ENCODE measurements around the gene RIC1.
"Not testable (repeated sequence)": the region's sequence is repeated elsewhere in the genome, so short reads cannot be mapped to it uniquely, and the experiment has no call there.

Gene RIC1

DNA sequence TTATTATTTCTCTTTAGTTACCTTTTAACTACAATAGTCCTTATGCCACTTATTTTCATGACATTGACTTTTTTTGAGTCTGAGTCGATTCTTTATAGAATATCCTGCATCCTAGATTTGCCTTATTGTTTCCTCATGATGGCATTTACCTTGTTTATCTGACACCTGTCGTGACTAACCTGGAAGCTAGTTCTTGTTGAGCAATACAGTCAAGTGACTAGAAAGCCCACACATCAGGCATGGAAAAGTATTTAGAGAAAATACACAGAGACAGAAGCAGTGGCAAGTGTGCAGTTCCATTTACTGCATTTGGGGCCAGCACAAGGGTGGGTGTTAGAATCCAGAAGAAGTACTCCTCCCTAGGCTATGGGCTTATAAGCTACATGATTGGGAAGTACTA lies 106.2 kb downstream of the RIC1 start:
- no peak for DNase-seq

DNA sequence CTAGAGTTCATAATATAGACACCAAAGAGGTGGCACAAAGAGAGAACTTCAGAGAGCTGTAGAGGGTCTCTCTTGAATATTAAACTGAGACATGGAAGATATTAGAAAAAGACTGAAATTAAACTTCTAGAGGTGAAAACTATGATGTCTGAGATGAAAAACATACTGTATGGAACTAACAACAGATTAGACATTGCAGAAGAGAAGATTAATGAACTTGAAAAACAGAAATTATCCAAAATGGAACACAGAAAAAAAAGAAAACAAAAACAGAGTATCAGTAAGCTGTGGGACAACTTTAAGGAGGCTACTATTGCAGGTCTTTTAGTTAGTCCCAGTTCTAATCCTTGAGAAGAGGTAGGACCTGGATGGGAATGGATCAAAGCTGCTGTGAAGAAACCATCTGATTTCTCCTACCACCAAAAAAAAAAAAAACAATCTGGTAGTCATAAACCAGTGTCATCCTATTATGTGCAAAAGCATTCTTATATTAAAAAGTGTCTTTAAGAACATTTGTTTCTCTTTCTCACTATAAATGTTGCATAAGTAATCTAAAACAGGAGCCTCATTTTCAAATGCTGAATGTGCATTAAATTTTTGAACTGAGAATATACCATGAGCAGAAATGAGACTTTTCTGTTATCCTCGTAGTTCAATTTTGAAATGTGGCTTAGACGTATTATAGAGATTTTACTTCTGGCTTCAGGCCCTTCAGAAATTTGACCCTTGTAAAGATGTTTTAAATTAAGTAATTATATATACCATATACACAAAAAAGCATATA lies 107.8 kb downstream of the RIC1 start:
- DNase-seq = no peak

DNA sequence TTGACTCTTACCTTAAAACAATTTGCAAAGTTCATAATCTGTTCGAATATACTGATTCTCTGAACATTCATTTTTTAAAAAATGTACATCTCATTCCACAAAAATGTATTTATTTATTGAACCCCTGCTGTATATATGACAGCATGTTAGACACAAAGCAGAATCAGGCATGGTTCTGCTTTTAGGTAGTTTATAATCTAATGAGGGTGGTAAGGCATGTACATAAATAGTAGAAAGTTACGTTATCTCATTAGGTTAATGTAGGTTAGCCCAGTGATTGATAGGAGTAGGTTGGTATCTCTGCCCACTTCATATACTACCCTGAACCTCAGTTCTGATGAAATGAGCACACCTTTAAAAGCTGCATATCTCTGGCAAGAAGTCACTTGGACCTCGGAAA lies 114.2 kb downstream of the RIC1 start:
- DNase-seq = no peak

DNA sequence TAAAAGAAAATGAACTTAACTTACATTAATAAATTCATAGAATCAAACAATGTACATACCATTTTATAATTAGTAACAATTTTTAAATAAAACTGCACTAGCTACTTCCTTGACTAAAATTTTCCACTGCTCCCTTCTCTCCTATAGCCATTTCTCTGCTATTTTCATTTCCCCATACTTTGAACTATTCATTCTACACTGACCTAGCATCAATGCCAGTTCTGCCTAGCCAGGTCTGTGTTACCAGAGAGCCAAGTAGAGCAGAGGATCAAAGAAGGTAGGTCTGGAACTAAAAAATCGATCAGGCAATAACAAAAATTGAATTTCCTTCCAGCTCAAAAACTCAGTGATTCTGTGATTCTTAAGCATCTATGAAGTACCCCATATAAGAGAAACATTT lies 119.5 kb downstream of the RIC1 start:
- DNase-seq = no peak

DNA sequence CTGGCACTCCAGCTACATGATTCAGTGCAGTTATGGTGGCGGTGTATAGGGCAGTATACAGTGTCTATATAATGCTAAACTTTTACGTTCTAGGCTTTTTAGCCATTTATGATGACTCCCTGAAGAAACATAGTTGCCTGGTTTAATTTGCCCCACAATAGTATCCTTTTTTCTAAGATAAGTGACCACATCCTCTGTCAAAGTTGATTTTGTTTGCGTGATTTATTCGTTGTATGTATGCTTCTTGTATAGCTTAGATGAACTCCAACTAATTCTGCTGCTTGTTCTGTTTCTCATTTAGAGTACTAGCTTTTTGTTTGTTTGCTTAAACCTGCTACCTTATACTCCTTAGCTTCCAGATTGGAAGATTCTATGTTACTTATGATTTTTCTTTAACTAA lies 120.4 kb downstream of the RIC1 start:
- no peak for DNase-seq

DNA sequence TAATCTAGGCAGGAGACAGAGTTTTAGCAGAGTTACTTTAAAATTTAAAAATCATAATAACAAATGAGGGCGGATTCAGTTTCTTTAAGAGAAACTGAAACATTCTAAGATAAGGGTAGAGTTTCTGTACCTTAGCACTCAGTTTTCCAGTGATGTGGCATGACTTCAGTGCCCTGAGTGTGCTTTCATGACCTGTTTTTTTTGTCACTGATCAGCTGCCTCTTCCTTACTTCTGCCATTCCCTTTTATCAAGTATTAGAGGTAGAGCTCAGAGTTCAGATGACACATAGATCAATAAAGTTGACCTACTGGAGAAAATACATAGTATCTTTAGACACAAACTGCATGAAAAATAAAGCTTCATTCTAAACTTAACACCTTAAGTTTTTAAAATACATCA lies 121.7 kb downstream of the RIC1 start:
- no peak for DNase-seq

DNA sequence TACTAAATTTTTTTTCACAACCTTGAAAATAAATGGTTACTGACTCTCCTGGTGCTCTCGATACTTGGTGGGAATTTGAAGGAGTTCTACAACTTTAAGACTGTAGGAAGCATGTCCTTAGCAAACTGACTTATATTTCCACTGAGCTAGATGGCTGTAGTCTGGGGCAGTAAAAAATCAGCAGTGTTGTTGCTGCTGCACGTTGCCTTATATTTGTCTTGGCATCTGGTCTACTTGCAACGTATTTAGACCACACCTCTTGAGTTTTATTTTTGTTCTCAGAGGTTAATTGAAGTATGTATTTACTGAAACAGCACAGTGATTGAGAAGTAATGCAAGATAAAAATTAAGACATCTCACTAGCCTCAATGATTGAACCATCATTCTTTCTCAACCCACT lies 127.7 kb downstream of the RIC1 start:
- no peak for DNase-seq

DNA sequence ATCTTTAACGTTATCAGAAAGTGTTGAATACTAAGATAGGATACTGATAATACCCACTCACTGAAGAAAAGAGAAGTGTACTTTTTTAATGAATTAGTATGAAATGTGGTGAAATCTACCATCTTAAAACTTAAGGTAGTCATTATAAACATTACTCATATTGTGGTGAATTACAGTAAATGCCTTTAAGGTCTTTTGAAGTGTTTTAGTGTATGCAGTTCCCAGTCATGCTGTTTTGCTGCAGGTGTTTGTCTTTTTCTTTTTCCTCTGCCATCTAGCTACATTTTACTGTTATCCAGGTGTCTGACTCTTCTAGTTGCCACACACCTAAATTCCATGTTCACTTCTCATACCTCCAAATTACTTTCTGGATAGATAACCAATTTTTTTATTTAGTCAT lies 131.4 kb downstream of the RIC1 start:
- DNase-seq = no peak

DNA sequence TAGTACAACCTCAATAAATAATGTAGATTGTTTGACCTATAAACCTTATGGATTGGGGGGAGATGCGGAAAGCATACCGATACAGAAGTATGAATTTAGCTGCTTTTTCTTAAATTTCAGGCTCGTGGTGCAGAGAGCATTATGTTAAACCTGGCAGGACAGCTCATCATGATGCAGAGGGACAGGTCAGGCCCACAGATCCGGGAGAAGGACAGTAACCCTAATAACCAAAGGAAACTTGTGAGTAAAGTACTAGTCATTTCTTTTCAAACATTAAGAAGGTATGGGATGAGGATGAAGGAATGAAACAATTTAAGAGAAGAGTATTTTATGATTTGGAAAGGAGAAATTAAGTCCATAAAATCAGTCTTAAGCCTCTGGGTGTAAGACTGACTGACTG lies 133.5 kb downstream of the RIC1 start:
- no peak for DNase-seq

DNA sequence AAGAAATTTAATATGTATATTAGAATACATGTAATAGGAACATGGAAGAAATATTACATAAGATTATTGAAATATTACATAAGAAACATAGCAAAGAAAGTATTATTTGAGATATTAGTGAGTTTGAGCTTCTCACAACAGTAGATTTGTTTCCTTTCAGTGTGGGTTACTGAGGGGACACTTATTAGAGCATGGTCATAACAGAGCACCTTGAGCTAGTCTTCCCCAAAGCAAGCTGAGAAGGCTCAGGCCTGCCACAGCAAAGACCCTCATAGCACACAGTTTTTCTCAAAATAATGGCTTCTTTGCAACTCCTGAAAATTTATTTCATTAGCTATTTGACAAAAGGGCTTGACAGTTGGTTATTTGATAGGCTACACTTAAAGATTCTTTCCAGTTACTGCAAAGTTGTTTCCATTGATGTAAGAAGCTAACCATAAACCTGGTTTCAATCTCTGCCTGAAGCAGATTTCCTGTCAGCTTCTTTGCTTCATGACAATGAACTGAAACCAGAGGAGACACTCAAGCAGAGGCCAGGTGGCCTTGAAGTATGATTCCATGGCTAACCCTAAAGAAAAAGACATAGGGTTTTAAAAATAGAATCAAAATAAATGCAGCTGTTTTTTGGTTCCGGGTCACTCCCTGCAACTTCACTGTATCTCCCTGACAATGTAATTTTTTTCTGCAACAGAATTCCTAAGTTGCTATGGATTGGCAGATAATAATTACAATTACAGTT lies 135.4 kb downstream of the RIC1 start:
- DNase-seq = no peak

DNA sequence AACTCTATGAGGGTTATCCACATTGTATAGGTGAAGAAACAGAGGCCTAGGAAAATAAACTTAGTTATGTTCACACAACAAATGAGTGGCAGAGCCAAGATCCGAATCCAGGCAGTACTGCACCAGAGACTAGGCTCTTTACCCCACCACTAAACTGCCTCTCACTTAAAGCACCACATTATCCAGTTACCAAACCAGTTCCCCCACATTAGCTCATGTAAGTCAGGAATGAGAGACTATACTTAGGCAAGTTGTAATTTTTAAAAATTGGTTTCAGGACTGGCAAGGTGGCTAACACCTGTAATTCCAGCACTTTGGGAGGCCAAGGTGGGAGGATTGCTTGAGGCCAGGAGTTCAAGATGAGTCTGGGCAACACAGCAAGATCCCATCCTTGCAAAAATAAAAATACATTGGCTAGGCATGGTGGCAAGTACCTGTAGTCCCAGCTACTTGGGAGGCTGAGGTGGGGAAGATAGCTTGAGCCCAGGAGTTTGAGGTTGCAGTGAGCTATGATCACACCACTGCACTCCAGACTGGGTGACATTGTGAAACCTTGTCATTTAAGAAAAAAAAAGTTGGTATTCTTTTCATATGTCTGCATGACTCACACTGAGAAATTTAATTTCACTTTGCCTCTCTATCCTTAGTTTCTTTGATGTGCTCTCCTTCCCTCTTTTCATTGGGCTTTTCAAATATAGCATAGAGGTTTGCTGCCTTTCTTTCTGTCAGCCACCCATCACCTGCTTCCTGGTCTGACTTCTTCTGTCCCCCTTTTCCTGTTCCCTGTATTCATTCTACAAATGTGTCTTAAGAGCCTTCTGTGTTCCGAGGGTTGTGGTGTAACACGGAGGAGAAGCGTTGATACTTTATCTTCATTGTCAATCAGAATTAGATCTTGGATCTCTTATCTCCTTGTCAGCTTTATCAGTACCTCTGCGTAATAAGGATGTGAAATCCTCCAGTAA lies 139.3 kb downstream of the RIC1 start:
- no peak for DNase-seq

DNA sequence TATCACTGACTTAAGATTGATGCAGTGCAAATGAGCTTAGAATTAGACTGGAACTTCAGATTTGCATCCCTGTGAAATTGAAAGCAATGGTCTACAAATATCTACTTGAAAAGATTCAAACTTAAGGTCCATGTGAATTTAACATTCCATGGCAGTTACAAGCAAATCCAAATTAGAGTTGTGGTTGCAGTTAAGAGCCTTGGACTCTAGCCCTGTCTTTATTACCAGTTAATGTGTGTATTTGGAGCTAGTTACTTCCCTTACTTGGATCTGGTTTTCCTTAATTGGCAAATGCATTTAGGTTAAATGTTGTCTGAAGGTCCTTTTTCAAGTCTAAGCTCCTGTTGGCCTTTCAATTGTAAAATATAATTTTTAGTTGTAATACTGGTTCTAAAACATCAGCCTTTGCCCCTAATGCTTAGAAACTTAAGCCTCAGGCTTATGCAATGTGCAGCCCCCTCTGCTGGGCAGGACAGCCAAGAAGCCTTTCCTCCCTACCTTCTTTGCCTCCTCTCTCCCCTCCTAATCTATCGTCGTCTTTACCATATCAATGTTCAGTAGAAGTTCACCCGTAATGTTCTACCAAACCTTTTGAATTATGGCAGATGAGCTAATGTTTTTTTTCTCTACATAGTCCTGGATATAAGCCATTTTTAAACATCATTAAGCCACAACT lies 144.6 kb downstream of the RIC1 start:
- DNase-seq = no peak

DNA sequence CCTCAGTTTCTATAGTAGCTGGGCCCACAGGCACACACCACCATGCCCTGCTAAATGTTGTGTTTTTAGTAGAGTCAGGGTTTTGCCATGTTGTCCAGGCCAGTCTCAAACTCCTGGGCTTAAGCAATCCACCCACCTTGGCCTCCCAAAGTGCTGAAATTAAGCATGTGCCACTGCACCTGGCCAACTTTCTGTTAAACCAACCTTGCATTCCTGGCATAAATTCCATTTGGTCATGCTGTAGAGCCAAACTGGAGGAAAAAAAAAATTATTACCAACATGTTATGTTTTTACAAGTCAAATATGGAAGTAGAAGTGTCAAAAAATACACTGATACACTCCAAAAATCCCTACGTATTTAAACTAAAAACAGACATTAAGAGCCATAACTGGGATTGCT lies 149.9 kb downstream of the RIC1 start:
- no peak for DNase-seq

DNA sequence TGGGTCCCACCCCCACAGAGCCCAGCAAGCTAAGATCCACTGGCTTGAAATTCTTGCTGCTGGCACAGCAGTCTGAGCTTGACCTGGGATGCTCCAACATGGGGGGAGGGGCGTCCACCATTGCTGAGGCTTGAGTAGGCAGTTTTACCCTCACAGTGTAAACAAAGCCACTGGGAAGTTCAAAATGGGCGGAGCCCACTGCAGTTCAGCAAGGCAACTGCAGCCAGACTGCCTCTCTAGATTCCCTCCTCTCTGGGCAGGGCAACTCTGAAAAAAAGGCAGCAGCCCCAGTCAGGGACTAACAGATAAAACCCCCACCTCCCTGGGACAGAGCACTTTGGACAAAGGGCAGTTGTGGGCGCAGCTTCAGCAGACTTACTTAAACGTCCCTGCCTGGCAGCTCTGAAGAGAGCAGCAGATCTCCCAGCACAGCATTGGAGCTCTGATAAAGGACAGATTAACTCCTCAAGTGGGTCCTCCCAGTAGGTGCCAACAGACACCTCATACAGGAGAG lies 150.9 kb downstream of the RIC1 start:
- DNase-seq = not testable (repeated sequence)

DNA sequence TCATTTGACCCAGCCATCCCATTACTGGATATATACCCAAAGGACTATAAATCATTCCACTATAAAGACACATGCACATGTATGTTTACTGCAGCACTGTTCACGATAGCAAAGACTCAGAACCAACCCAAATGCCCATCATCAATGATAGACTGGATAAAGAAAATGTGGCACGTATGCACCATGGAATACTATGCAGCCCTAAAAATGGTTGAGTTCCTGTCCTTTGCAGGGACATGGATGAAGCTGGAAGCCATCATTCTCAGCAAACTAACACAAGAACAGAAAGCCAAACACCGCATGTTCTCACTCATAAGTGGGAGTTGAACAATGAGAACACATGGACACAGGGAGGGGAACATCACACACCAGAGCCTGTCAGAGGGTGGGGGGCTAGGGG lies 154.5 kb downstream of the RIC1 start:
- not testable (repeated sequence) for DNase-seq

DNA sequence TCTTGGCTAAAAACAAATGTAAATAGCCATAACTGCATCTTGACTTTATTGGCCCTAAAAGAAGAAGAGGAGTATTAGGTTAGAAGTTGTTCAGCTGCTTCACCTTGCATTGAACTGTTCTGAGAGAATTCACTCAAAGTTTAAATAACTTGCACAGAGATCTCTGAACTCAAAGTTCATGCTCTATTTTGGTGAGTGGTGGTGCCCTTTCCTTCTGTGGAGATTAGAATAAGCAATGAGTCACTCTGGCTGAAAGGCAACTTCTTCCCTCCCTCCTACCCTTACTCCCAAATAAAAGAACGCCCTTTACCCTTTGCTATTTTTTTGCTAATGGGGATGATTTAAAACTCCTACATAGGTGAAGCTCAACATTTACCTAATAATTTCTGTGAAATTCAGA lies 155.1 kb downstream of the RIC1 start:
- DNase-seq = no peak

DNA sequence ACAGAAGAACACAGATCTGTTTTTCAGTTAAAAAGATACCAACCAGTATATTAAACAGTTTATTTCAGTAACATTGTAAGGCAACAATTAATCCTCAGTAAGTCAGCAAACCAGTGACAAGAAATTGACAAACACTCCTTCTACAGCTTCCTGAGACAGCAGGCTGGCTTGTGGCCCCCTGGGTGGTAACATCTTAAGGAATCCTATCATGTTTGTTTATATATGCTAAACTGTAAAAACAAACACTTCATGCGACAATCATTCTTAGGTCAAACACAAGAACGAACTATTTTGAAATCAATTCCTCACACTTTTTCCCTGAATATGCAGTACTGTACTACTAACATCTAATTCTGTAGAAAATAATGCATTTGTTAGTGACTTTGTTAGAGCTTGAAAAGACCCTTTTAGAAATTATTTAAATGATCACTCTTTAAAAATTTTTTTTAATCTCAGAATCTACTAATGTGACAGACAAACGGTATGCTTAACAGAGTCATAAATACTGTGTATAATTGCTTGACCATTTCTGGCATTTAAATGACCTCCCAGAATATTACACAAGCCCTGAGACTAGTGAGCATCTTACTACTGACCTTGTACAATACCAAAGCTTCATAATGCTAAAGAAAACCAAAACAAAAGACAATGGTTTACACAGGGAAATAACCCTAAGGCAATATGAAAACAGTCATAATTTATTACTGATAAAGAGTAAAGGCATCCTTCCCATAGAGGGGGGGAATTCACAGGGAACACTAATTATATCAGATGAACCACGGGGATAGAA lies 155.8 kb downstream of the RIC1 start:
- DNase-seq = no peak

DNA sequence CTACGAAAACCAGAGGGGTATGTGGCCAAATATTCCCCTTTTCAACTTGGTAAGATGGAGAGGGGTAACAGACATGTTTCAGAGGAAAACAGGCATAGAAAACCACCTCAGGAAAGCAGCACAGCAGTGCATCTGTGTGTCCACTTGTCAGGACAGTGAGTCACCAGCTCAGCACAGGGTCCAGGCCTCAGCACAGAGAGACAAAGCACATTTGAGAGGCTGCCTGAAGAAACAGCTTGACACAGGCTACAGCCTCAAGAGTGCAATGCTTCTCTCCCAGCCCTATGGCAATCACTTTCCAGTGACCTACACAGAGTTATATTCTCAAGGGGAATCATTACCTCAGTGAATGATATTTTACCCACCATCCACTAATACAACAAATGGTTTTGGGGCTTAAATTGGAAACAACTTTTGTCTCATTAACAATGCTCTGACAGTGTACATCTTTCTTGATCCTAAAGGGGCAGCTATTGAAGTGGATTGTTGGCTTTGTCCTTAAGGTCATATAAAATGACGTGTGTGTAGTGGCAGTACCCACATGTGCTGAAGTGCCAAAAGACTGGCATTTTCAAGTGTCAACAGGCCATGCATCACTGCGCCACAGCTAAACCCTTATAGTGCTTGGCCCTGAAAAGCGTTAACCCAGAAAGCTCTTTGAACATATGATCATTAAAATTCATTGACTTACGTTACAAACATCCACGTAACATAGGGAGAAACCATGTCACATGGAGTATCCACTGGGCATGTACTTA lies 157.6 kb downstream of the RIC1 start:
- DNase-seq = no peak

DNA sequence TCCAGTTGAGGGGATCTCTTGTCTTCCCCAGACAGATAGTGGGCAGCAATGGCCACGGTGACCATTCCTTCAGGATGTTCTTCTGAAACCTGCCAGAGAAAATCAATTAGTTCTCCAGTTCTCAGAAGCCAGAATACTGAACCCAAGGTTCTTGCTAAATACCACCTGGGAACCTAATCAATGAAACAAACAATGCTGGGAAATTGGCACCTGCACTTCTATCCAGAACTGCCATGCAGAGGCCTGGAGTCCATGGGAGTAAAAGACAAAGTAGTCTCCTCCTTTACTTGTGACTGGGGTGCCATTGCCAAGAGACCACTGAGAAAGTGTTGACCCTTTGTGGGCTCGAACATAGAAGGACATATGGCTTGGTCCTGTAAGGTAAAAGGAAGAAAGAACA lies 158.3 kb downstream of the RIC1 start:
- DNase-seq = no peak

DNA sequence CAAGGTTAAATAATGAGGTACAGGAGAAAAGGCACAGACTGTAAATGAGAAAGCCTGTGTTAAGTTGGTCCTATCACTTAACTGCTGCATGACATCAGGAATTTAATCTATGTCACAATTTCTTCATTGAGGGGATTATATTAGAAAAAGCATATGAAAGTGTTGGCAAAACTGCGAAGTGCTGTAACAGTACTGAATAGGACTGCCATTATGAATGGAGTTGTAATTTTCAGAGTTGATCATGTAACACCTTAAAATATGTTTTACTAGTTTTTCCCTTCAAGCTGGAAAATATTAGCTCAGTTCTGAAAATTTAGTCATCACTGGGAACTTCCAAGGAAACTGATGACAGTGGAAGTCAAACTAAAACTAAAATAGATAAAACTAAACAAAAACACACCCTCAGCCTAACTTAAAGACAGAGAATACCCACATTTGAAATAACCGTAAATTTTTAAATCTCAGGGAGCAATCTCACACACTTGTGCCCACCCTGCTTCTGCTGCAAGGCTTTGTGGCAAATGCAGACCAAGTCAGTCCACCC lies 158.9 kb downstream of the RIC1 start:
- DNase-seq = no peak

DNA sequence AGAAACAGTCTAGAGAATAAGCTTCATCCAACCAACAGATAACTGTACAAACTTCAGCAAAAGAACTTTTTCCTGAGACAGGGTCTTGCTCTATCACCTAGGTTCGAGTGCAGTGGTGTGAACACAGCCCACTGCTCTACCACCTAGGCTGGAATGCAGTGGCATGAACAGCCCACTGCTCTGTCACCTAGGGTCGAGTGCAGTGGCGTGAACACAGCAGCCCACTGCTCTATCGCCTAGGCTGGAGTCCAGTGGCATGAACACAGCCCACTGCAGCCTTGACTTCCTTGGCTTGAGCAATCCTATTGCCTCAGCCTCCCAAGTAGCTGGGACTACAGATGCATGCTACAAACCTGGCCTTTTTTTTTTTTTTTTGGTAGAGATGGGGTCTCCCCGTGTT lies 160.6 kb downstream of the RIC1 start:
- DNase-seq = no peak

Measured in NCI-H2171 (cell line).